Neuronal stem cell (in vitro differentiated cells): ENCODE results near the gene MPIG6B.
A peak's percentile ranks its signal among the peaks of the same experiment; 100 is the strongest.

Source experiments
- DNase-seq: peaks from one replicate; pipeline ENCODE4 v3.0.0-alpha.2; 2013; ENCODE audit warnings: low spot score
- H2AFZ ChIP-seq: one replicate; pipeline ENCODE4 v1.6.1; 2013; ENCODE audit warnings: mild to moderate bottlenecking, low read length, inconsistent platforms
- H2AK5ac ChIP-seq: 2 replicates; pipeline ENCODE4 v1.6.1; 2013; ENCODE audit warnings: low read depth, mild to moderate bottlenecking, inconsistent platforms, low read length, moderate library complexity, mixed read lengths
- H2BK120ac ChIP-seq: 2 replicates; pipeline ENCODE4 v1.6.1; 2013; ENCODE audit warnings: low read depth, mild to moderate bottlenecking, inconsistent platforms, low read length, moderate library complexity, mixed read lengths
- H2BK12ac ChIP-seq: one replicate; pipeline ENCODE4 v1.6.1; 2013; ENCODE audit warnings: low read length, inconsistent platforms
- H2BK15ac ChIP-seq: 2 replicates; pipeline ENCODE4 v1.6.1; 2013; ENCODE audit warnings: mild to moderate bottlenecking, low read length, inconsistent platforms, mixed read lengths
- H2BK5ac ChIP-seq: one replicate; pipeline ENCODE4 v1.6.1; 2013; ENCODE audit warnings: inconsistent platforms, mild to moderate bottlenecking, low read length, moderate library complexity
- H3K14ac ChIP-seq: one replicate; pipeline ENCODE4 v1.6.1; 2013; ENCODE audit warnings: low read length, inconsistent platforms
- H3K18ac ChIP-seq: 2 replicates; pipeline ENCODE4 v1.6.1; 2013; ENCODE audit warnings: low read length, inconsistent platforms
- H3K23ac ChIP-seq: 2 replicates; pipeline ENCODE4 v1.6.1; 2013; ENCODE audit warnings: low read depth, mild to moderate bottlenecking, mixed read lengths, low read length, inconsistent platforms; ENCODE audit not compliant: poor library complexity
- H3K27ac ChIP-seq: replicated peaks from 3 replicates; pipeline ENCODE4 v1.5.1; 2013; ENCODE audit warnings: low read length, inconsistent platforms
- H3K27me3 ChIP-seq, 3 experiments: 2 replicates each; pipeline ENCODE4 v1.6.1; 2013; ENCODE audit warnings: low read length in 3 of 3, mild to moderate bottlenecking in 2 of 3, inconsistent platforms in 1 of 3, low read depth in 1 of 3, mixed read lengths in 1 of 3, moderate library complexity in 1 of 3; ENCODE audit not compliant: control insufficient read depth in 3 of 3, insufficient read depth in 3 of 3
- H3K36me3 ChIP-seq, 2 donors: replicated peaks in 1 of 2; 2 replicates each; pipeline ENCODE4 v1.6.1; 2013; ENCODE audit warnings: low read length in 2 of 2; ENCODE audit not compliant: control insufficient read depth in 2 of 2, insufficient read depth in 2 of 2
- H3K4ac ChIP-seq: 2 replicates; pipeline ENCODE4 v1.6.1; 2013; ENCODE audit warnings: inconsistent platforms, mild to moderate bottlenecking, low read length, moderate library complexity
- H3K4me1 ChIP-seq, 2 donors: 1 replicate in 1 of 2; 2 replicates in 1 of 2; pipeline ENCODE4 v1.6.1; 2013; ENCODE audit warnings: low read length in 2 of 2, low read depth in 1 of 2; ENCODE audit not compliant: control insufficient read depth in 2 of 2, insufficient read depth in 1 of 2
- H3K4me2 ChIP-seq: one replicate; pipeline ENCODE4 v1.6.1; 2013; ENCODE audit warnings: mild to moderate bottlenecking, low read length, inconsistent platforms; ENCODE audit not compliant: insufficient read depth, poor library complexity, severe bottlenecking
- H3K4me3 ChIP-seq, 2 donors: 2 replicates each; pipeline ENCODE4 v1.5.1; 2013; ENCODE audit warnings: low read length in 2 of 2, mild to moderate bottlenecking in 2 of 2, inconsistent platforms in 1 of 2, moderate library complexity in 1 of 2
- H3K79me1 ChIP-seq: one replicate; pipeline ENCODE4 v1.6.1; 2013; ENCODE audit warnings: low read depth, mild to moderate bottlenecking, inconsistent platforms, low read length, moderate library complexity
- H3K9ac ChIP-seq: one replicate; pipeline ENCODE4 v1.6.1; 2013; ENCODE audit warnings: mild to moderate bottlenecking, low read depth, low read length, inconsistent platforms; ENCODE audit not compliant: poor library complexity
- H3K9me3 ChIP-seq, 2 donors: replicated peaks in 1 of 2; 2 replicates each; pipeline versions ENCODE3 to v1.6.1; 2013; ENCODE audit warnings: low read length in 2 of 2, mild to moderate bottlenecking in 2 of 2, inconsistent platforms in 1 of 2, low read depth in 1 of 2, mixed read lengths in 1 of 2, moderate library complexity in 1 of 2; ENCODE audit not compliant: control insufficient read depth in 2 of 2, insufficient read depth in 1 of 2
- H4K8ac ChIP-seq: one replicate; pipeline ENCODE4 v1.6.1; 2013; ENCODE audit warnings: low read depth, mild to moderate bottlenecking, inconsistent platforms, low read length, moderate library complexity
- H4K91ac ChIP-seq: one replicate; pipeline ENCODE4 v1.6.1; 2013; ENCODE audit warnings: low read length, low read depth, mild to moderate bottlenecking, inconsistent platforms; ENCODE audit not compliant: poor library complexity
- WGBS, 2 donors: extraction: QIAGEN DNeasy Blood & Tissue Kit; methylation state at CpG; one replicate each; pipeline ENCODE4 v1.1.7; 2013; ENCODE audit warnings: missing lambda C conversion rate in 2 of 2, mixed read lengths in 1 of 2; ENCODE audit not compliant: insufficient read length in 2 of 2, insufficient replicate concordance in 1 of 2; ENCODE audit errors: extremely low coverage in 2 of 2; 5-methylcytosine and 5-hydroxymethylcytosine counted together

Gene MPIG6B

DNA sequence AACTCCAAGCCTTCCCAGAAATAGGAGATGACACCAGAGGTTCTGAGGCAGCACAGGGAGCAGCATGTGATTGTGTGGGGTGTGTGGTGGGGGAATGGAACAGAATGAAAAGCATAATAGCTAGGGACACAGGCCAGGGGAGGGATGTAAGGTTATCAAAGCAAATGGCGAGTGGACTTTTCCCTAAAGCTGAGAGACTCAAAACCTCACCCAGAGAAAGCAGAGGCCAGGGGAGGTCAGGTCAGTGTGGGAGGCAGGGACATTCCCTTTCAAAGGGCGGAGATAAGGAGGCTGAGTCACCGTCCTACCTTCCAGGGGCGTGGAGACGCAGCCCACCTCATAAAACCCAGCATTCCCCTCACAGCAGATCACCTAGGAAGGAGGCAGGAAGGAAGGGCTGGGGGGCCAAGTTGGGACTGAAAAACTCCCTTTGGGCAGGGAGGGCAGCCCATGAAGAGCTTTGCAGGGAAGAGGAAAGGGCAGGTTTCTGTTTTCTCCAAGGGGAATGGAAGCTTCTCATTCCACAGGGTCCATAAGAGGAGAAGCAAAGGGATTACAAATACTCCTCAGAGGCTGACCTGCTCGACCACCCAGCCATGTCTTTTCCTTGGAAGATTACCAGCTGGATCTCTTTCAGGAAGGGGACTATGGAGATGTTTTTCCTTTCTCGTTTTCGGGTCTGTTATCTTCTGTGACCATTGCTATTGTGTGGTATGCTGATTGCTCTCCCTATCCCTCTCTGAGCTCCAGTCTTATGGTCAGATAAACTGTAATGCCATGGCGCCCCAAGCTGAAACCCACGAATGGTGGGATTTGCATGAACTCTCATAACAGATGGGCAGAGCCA lies 32.7 kb upstream of the MPIG6B start:
- Histone ChIP-seq H2BK15ac (no peak overlapping the region), H3K14ac (no peak overlapping the region), H3K79me1 (no peaks in the 10 kb centered on the region), H4K8ac (no peak overlapping the region), H3K18ac (no peak overlapping the region), H2BK120ac (no peak overlapping the region), H4K91ac (no peak overlapping the region), H3K4ac (no peak overlapping the region), H3K27ac (no peak overlapping the region), H3K27me3 (no peaks in the 10 kb centered on the region), H2BK12ac (no peak overlapping the region), H3K9ac (peak overlapping the region; percentile 32), H2AFZ (no peak overlapping the region), H2AK5ac (no peak overlapping the region), H3K4me2 (no peak overlapping the region), H3K4me3 (no peak overlapping the region), H3K9me3 (no peaks in the 10 kb centered on the region), H3K36me3 (peaks cover 50 to 97% of the 10 kb centered on the region in 2 donors), H3K4me1 (peaks cover 0 to 2% of the 10 kb centered on the region in 2 donors), H3K23ac (no peak overlapping the region), H2BK5ac (no peak overlapping the region)
- no CpG with 5 or more reads among the region's 10 CpGs for WGBS, 2 donors
- DNase-seq: no peak

DNA sequence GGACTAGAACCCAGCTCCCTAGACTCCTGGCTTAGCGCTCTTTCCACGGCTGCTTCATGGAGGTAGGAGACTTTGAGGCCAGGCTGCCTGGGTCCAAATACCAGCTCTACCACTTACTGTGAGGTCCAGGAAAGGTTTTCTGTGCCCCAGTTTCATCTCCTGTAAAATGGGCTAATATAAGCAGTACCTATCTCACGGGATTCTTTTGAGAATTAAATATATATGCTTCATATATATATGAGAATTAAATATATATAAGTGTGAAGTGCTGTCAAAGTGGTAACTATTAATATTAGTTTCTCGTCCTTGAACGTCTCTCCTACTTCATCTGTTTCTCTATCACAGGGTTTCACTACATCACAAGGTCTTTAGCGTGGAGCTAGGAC lies 32.1 kb upstream of the MPIG6B start:
- H3K79me1 ChIP-seq: no peaks in the 10 kb centered on the region
- no peak overlapping the region for H3K27ac ChIP-seq
- H2AFZ ChIP-seq: no peak overlapping the region
- H3K4me2 ChIP-seq: no peak overlapping the region
- no peak overlapping the region for H4K8ac ChIP-seq
- no peak overlapping the region for H2BK120ac ChIP-seq
- no peak overlapping the region for H2AK5ac ChIP-seq
- WGBS, 2 donors: no CpG with 5 or more reads among the region's 6 CpGs
- no peak overlapping the region for H2BK15ac ChIP-seq
- no peak overlapping the region for H3K9ac ChIP-seq
- no peak overlapping the region for H3K4ac ChIP-seq
- DNase-seq: no peak
- H3K18ac ChIP-seq: no peak overlapping the region
- no peaks in the 10 kb centered on the region for H3K9me3 ChIP-seq
- peaks cover 50 to 96% of the 10 kb centered on the region in 2 donors for H3K36me3 ChIP-seq
- no peak overlapping the region for H2BK5ac ChIP-seq
- H3K4me3 ChIP-seq: no peak overlapping the region
- H3K14ac ChIP-seq: no peak overlapping the region
- H2BK12ac ChIP-seq: no peak overlapping the region
- no peak overlapping the region for H3K23ac ChIP-seq
- peaks cover 0 to 2% of the 10 kb centered on the region in 2 donors for H3K4me1 ChIP-seq
- H4K91ac ChIP-seq: no peak overlapping the region
- H3K27me3 ChIP-seq: no peaks in the 10 kb centered on the region

- Histone ChIP-seq H3K9ac (no peak overlapping the region), H3K36me3 (peaks cover 51 to 96% of the 10 kb centered on the region in 2 donors), H3K79me1 (no peaks in the 10 kb centered on the region), H2BK15ac (no peak overlapping the region), H3K14ac (no peak overlapping the region), H3K23ac (no peak overlapping the region), H3K27me3 (no peaks in the 10 kb centered on the region), H4K91ac (no peak overlapping the region), H2AK5ac (no peak overlapping the region), H3K27ac (no peak overlapping the region), H2BK12ac (no peak overlapping the region), H4K8ac (no peak overlapping the region), H2BK120ac (no peak overlapping the region), H3K18ac (no peak overlapping the region), H2AFZ (no peak overlapping the region), H3K4me1 (peaks cover 0 to 2% of the 10 kb centered on the region in 2 donors), H3K9me3 (no peaks in the 10 kb centered on the region), H2BK5ac (no peak overlapping the region), H3K4ac (no peak overlapping the region), H3K4me3 (no peak overlapping the region), H3K4me2 (peak overlapping the region; percentile 18)
- no CpG with 5 or more reads among the region's 12 CpGs for WGBS, 2 donors
- no peak for DNase-seq
Measured at GRCh38 chr6:31691564-31692108, 31.5 kb upstream of the MPIG6B start.

DNA sequence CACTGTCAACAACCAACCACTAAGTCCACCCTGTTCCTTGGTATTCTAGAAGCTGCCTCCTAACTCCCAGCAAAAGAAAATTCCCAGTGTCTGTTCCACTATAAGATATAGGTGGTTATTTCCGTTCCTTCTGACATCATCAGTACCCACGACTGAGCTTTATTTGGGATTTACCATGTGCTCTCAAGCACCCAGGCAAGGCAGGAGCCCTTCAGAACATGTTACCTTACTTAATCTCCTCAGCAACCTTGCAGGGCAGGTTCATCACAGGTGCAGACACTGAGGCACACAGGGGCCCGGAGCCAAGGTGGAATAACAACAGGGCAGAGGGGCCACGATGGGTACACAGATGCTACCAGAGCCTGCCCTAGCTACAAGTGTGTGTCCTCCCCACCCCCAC lies 30.8 kb upstream of the MPIG6B start:
- peaks cover 48 to 95% of the 10 kb centered on the region in 2 donors for H3K36me3 ChIP-seq

More for the DNA sequence above, 30.8 kb upstream of the MPIG6B start:
- Histone ChIP-seq H3K4me1 (peaks cover 0 to 2% of the 10 kb centered on the region in 2 donors), H3K4me3 (no peak overlapping the region), H2BK5ac (no peak overlapping the region), H3K4ac (no peak overlapping the region), H2BK12ac (no peak overlapping the region), H3K14ac (no peak overlapping the region), H3K79me1 (no peaks in the 10 kb centered on the region), H2BK120ac (no peak overlapping the region), H3K27me3 (no peaks in the 10 kb centered on the region), H2AFZ (no peak overlapping the region), H3K4me2 (no peak overlapping the region), H2BK15ac (no peak overlapping the region), H2AK5ac (no peak overlapping the region), H3K9me3 (no peaks in the 10 kb centered on the region), H3K18ac (no peak overlapping the region), H3K9ac (no peak overlapping the region), H3K23ac (no peak overlapping the region), H3K27ac (no peak overlapping the region), H4K8ac (no peak overlapping the region), H4K91ac (no peak overlapping the region)
- DNase-seq: no peak
- WGBS, 2 donors: no CpG with 5 or more reads among the region's 4 CpGs
